ENCODE data around the gene ECHDC1.

Gene ECHDC1

DNA sequence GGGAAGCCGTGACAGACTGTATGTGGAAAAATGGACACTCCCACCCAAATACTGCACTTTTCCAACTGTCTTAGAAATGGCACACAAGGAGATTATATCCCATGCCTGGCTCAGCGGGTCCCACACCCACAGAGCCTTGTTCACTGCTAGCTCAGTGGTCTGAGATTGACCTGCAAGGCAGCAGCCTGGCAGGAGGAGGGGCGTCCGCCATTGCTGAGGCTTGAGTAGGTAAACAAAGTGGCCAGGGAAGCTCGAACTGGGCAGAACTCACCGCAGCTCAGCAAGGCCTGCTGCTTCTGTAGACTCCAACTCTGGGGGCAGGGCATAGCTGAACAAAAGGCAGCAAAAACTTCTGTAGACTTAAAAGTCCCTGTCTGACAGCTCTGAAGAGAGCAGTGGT, 88.1 kb downstream of the ECHDC1 start:
- no peaks in the 10 kb centered on the region for H3K36me3 Mint-ChIP-seq (ENCODE audit: low read depth)
- H3K4me3 Mint-ChIP-seq = no peak overlapping the region
- no peaks in the 10 kb centered on the region for H3K9me3 Mint-ChIP-seq
- no peaks in the 10 kb centered on the region for H3K27me3 Mint-ChIP-seq
- no peak overlapping the region for H3K27ac Mint-ChIP-seq
- intact Hi-C loops (cut with micrococcal nuclease) = no loop called here
- H3K4me1 Mint-ChIP-seq (ENCODE audit: low read depth) = no peaks in the 10 kb centered on the region

DNA sequence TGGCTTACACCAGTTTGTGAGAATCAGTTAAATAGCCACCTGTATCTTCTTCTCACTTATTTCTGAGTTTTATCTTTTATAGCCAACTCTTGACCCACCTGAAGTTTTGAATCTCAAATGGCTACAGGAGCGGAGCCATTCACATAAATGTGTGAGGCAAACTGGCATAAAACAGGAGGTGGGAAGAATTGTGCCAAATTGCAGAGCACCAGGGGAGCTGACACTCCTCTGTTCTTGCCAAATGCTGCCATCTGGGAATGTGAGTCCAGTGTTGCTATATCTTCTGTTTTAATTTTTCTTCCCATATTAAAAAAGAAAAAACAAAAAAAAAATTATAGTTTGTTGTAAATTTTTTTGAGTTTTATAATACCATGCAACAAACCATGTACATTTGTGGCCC, 93.8 kb downstream of the ECHDC1 start:
- Mint-ChIP-seq H3K27ac (no peak overlapping the region), H3K36me3 (ENCODE audit: low read depth) (no peaks in the 10 kb centered on the region), H3K9me3 (no peaks in the 10 kb centered on the region), H3K27me3 (no peaks in the 10 kb centered on the region), H3K4me3 (no peak overlapping the region), H3K4me1 (ENCODE audit: low read depth) (no peaks in the 10 kb centered on the region)
- intact Hi-C loops (cut with micrococcal nuclease) = no loop called here

DNA sequence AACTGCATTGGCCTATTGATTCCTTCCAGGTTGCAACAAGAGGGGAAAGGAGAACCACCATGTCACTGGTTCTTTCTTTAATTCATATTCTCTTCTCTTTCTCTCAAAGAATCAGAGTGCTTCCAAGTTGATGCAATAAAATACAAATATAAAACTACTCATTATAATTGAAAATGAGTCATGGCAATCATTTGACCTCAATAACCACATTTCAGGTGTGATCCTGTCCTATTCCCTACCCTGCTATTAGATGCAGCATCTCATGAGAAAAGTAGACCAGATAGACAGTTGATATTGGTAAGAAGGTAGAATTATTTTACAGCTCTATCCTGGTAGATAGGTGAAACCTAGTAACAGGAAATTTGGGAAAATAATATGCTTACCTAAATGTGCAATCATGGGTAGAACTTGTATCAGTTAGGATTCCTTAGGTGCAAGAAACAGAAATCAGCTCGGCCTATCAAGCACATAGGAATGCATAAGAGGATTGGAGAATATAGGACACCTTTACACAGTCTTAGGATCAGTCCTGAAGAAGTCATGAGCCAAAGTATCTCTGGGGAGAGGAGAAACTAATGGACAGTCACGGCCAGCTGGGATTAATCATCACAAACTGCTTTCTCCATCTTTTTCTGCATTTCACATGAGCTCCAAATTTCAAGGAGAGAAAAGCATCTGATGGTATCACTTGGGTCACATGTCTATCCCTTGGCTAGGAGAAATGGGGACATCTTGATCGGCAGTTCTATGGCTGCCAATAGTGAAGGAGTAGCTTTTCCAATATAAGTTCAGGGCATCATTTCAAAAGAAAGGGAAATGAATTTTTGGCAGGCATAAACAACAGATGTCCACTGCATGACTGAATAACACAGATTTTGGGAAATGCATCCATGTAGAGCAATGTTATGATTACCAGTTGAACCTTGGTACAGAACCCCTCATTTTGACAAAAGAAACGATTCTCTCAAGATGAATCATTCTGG, 96.0 kb downstream of the ECHDC1 start:
- H3K4me1 Mint-ChIP-seq (ENCODE audit: low read depth) = no peaks in the 10 kb centered on the region
- H3K36me3 Mint-ChIP-seq (ENCODE audit: low read depth) = no peaks in the 10 kb centered on the region
- intact Hi-C loops (cut with micrococcal nuclease) = no loop called here
- H3K27me3 Mint-ChIP-seq = no peaks in the 10 kb centered on the region
- no peaks in the 10 kb centered on the region for H3K9me3 Mint-ChIP-seq
- no peak overlapping the region for H3K4me3 Mint-ChIP-seq
- H3K27ac Mint-ChIP-seq = no peak overlapping the region

GRCh38 chr6:127243501-127243900, 99.9 kb downstream of the ECHDC1 start:
- Mint-ChIP-seq H3K27me3 (no peaks in the 10 kb centered on the region), H3K9me3 (no peaks in the 10 kb centered on the region), H3K4me1 (ENCODE audit: low read depth) (no peaks in the 10 kb centered on the region), H3K4me3 (no peak overlapping the region), H3K27ac (no peak overlapping the region), H3K36me3 (ENCODE audit: low read depth) (no peaks in the 10 kb centered on the region)
- intact Hi-C loops (cut with micrococcal nuclease) = no loop called here

Data from dendritic cell treated with granulocyte-macrophage colony-stimulating factor and Interleukin-4, amounts not matched to agents 40 ng/mL and 50 ng/mL, for 4 days (primary cell).